Uterus (tissue), 2 donors: ENCODE results near the gene LARP1.

Experiments used
- POLR2A ChIP-seq, 2 donors: fragments of 450-650 bp; IDR thresholded peaks; one replicate each; pipeline ENCODE4 v1.6.1; 2016; ENCODE audit warnings: antibody characterized with exemption in 2 of 2, mild to moderate bottlenecking in 1 of 2, moderate library complexity in 1 of 2
- TF ChIP-seq, protein P1 (sequence below), 4 experiments: fragments of 200-600 bp in 2 of 4; fragments of 450-650 bp in 2 of 4; sonication (generic) in 2 of 4; IDR thresholded peaks; one replicate each; pipeline ENCODE4 v1.5.1; 2016 to 2019; ENCODE audit warnings: antibody characterized with exemption in 4 of 4, mild to moderate bottlenecking in 2 of 4, moderate library complexity in 1 of 4

DNA sequence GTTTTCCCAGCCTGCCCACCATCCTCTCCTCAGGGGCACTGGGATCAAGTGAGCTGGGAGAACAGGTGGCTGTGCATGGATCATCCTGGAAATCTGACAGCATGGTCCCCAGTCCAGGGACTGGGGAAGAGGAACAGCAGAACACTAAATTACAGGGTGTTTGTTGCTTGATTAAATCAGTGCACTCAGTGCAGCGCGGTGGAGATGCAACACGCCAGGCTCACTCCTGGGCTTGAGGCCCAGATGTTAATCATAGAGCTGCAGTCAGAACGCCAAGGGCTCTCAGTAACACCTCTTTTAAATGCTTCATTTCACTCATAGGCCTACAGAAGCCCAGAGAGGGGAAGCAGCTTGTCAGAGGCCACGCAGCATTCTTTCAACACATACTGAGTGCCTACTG lies 14.2 kb upstream of the LARP1 start:
- TF ChIP-seq, protein P1, sequence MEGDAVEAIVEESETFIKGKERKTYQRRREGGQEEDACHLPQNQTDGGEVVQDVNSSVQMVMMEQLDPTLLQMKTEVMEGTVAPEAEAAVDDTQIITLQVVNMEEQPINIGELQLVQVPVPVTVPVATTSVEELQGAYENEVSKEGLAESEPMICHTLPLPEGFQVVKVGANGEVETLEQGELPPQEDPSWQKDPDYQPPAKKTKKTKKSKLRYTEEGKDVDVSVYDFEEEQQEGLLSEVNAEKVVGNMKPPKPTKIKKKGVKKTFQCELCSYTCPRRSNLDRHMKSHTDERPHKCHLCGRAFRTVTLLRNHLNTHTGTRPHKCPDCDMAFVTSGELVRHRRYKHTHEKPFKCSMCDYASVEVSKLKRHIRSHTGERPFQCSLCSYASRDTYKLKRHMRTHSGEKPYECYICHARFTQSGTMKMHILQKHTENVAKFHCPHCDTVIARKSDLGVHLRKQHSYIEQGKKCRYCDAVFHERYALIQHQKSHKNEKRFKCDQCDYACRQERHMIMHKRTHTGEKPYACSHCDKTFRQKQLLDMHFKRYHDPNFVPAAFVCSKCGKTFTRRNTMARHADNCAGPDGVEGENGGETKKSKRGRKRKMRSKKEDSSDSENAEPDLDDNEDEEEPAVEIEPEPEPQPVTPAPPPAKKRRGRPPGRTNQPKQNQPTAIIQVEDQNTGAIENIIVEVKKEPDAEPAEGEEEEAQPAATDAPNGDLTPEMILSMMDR (IDR thresholded peaks at IDR 0.05) = no peak
- TF ChIP-seq POLR2A (IDR thresholded peaks at IDR 0.05) = no peak
